DOHH2 (cell line): ENCODE results near the gene GRB14.

ENCODE experiments used
- H3F3A ChIP-seq: fragments of 200-600 bp; sonication (generic), shearing (Covaris generic); 2 replicates; pipeline ENCODE4 v1.6.0; 2016; ENCODE audit warnings: antibody characterized with exemption, mild to moderate bottlenecking; ENCODE audit not compliant: control insufficient read depth, insufficient read depth
- H3K27ac ChIP-seq: fragments of 200-600 bp; sonication (generic); 2 replicates; pipeline ENCODE4 v1.5.1; 2014; ENCODE audit warnings: low read depth, mild to moderate bottlenecking, low read length, moderate library complexity
- H3K27me3 ChIP-seq: fragments of 200-600 bp; sonication (generic); 2 replicates; pipeline ENCODE4 v1.6.1; 2014; ENCODE audit warnings: mild to moderate bottlenecking, low read length, mixed read lengths; ENCODE audit not compliant: control insufficient read depth
- H3K36me3 ChIP-seq: fragments of 200-600 bp; sonication (generic); 2 replicates; pipeline ENCODE4 v1.6.1; 2014; ENCODE audit warnings: mild to moderate bottlenecking, low read length, moderate library complexity, mixed read lengths; ENCODE audit not compliant: control insufficient read depth
- H3K4me1 ChIP-seq: fragments of 200-600 bp; sonication (generic); 2 replicates; pipeline ENCODE4 v1.6.1; 2014; ENCODE audit warnings: mild to moderate bottlenecking, low read length, mixed read lengths; ENCODE audit not compliant: control insufficient read depth
- H3K4me2 ChIP-seq: fragments of 200-600 bp; sonication (generic); 2 replicates; pipeline ENCODE4 v1.6.0; 2014; ENCODE audit warnings: mild to moderate bottlenecking, low read length, moderate library complexity
- H3K4me3 ChIP-seq: fragments of 200-600 bp; sonication (generic); 2 replicates; pipeline ENCODE4 v1.5.1; 2014; ENCODE audit warnings: mild to moderate bottlenecking, low read length, mixed read lengths
- H3K79me2 ChIP-seq: fragments of 200-600 bp; sonication (generic); 2 replicates; pipeline ENCODE4 v1.6.1; 2014; ENCODE audit warnings: mild to moderate bottlenecking, low read length, mixed read lengths; ENCODE audit not compliant: control insufficient read depth
- H3K9me2 ChIP-seq: fragments of 200-600 bp; sonication (generic); replicated peaks from 2 replicates; pipeline ENCODE4 v1.6.1; 2014; ENCODE audit warnings: mild to moderate bottlenecking, low read length, mixed read lengths; ENCODE audit not compliant: control insufficient read depth
- H3K9me3 ChIP-seq: fragments of 200-600 bp; sonication (generic); 2 replicates; pipeline ENCODE4 v1.6.1; 2014; ENCODE audit warnings: antibody characterized with exemption, low read length, mixed read lengths; ENCODE audit not compliant: control insufficient read depth, insufficient read depth
- H4K20me1 ChIP-seq: fragments of 200-600 bp; sonication (generic); 2 replicates; pipeline ENCODE4 v1.6.0; 2014; ENCODE audit warnings: low read depth, mild to moderate bottlenecking, antibody characterized with exemption, low read length, moderate library complexity; ENCODE audit not compliant: control insufficient read depth, insufficient read depth
- EZH2phosphoT487 ChIP-seq: fragments of 200-600 bp; sonication (generic); IDR thresholded peaks from 2 replicates; pipeline ENCODE4 v1.6.1; 2017; ENCODE audit warnings: borderline replicate concordance, mild to moderate bottlenecking, antibody characterized with exemption, low read length, moderate library complexity, mixed read lengths
- TF ChIP-seq, protein P1 (sequence below): fragments of 200-600 bp; sonication (generic); IDR thresholded peaks from one replicate; pipeline ENCODE4 v1.5.1; 2014; ENCODE audit warnings: antibody characterized with exemption, mild to moderate bottlenecking, low read depth, low read length; ENCODE audit not compliant: poor library complexity, severe bottlenecking

The GRB14 gene

GRCh38 chr2:164509137-164509877, 112.0 kb downstream of the GRB14 start:
- no peaks in the 10 kb centered on the region for H3K27me3 ChIP-seq
- H4K20me1 ChIP-seq: no peaks in the 10 kb centered on the region
- no peaks in the 10 kb centered on the region for H3K4me1 ChIP-seq
- no peak overlapping the region for H3K27ac ChIP-seq
- no peak overlapping the region for H3K4me3 ChIP-seq
- no peaks in the 10 kb centered on the region for H3K9me2 ChIP-seq
- no peaks in the 10 kb centered on the region for H3K79me2 ChIP-seq
- H3K36me3 ChIP-seq: no peaks in the 10 kb centered on the region
- H3F3A ChIP-seq: no peaks in the 10 kb centered on the region
- H3K9me3 ChIP-seq: no peaks in the 10 kb centered on the region
- TF ChIP-seq EZH2phosphoT487: no peak
- TF ChIP-seq, protein P1, sequence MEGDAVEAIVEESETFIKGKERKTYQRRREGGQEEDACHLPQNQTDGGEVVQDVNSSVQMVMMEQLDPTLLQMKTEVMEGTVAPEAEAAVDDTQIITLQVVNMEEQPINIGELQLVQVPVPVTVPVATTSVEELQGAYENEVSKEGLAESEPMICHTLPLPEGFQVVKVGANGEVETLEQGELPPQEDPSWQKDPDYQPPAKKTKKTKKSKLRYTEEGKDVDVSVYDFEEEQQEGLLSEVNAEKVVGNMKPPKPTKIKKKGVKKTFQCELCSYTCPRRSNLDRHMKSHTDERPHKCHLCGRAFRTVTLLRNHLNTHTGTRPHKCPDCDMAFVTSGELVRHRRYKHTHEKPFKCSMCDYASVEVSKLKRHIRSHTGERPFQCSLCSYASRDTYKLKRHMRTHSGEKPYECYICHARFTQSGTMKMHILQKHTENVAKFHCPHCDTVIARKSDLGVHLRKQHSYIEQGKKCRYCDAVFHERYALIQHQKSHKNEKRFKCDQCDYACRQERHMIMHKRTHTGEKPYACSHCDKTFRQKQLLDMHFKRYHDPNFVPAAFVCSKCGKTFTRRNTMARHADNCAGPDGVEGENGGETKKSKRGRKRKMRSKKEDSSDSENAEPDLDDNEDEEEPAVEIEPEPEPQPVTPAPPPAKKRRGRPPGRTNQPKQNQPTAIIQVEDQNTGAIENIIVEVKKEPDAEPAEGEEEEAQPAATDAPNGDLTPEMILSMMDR: no peak
- no peak overlapping the region for H3K4me2 ChIP-seq

- Histone ChIP-seq H3K27ac (no peak overlapping the region), H3K9me2 (no peaks in the 10 kb centered on the region), H3F3A (no peaks in the 10 kb centered on the region), H4K20me1 (no peaks in the 10 kb centered on the region), H3K36me3 (no peaks in the 10 kb centered on the region), H3K4me3 (no peak overlapping the region), H3K4me2 (no peak overlapping the region), H3K27me3 (no peaks in the 10 kb centered on the region), H3K79me2 (no peaks in the 10 kb centered on the region), H3K4me1 (no peaks in the 10 kb centered on the region), H3K9me3 (no peaks in the 10 kb centered on the region)
- TF ChIP-seq, protein P1: no peak
- no peak for TF ChIP-seq EZH2phosphoT487
These were observed 117.0 kb downstream of the GRB14 start for GRCh38 chr2:164504253-164504652.

DNA sequence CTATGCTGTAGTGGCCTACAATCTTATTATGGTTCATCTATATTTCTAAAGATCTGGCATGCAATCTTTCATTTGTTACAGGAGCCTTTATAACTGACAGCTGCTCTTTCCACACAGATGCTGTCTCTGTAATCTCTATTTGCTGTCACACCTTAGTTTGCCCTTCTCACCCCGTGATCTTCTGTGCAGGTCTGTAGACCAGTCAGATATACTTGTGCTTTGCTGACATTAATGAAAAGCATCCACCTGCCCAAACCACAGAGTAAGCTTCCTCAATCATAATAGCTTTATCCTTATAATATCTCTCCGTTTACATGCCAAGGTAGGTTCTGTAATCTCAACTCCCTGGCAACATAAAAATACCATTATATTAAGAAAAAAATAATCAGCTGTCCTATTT, 122.4 kb downstream of the GRB14 start:
- no peaks in the 10 kb centered on the region for H3K4me1 ChIP-seq
- H4K20me1 ChIP-seq: no peaks in the 10 kb centered on the region
- no peak overlapping the region for H3K27ac ChIP-seq
- no peaks in the 10 kb centered on the region for H3K79me2 ChIP-seq
- no peaks in the 10 kb centered on the region for H3F3A ChIP-seq
- TF ChIP-seq, protein P1: no peak
- TF ChIP-seq EZH2phosphoT487: no peak
- H3K4me2 ChIP-seq: no peak overlapping the region
- H3K4me3 ChIP-seq: no peak overlapping the region
- H3K9me2 ChIP-seq: no peaks in the 10 kb centered on the region
- no peaks in the 10 kb centered on the region for H3K27me3 ChIP-seq
- no peaks in the 10 kb centered on the region for H3K36me3 ChIP-seq
- H3K9me3 ChIP-seq: no peaks in the 10 kb centered on the region
